ENCODE measurements around the gene GPRIN3. TPM values are rescaled to one million over a fixed set of nuclear protein-coding genes. Genes with fewer than 3 reads are reported as not detected.
A peak's percentile ranks its signal among the peaks of the same experiment; 100 is the strongest.

The GPRIN3 gene
- total and polyA plus RNA-seq, 2 experiments from 2014 or later, result 0.74 to 3.2 TPM

GRCh38 chr4:89242864-89243732 lies 64.5 kb downstream of the GPRIN3 start:
- Histone ChIP-seq H3K27me3 (ENCODE audit: insufficient read depth) (no peaks in the 10 kb centered on the region), H3K9me2 (ENCODE audit: insufficient read depth) (no peaks in the 10 kb centered on the region), H3K4me3 (no peak overlapping the region), H3F3A (replicated peaks; ENCODE audit: low read depth) (no peaks in the 10 kb centered on the region), H3K4me2 (no peak overlapping the region), H4K20me1 (replicated peaks; ENCODE audit: insufficient read depth) (no peaks in the 10 kb centered on the region), H3K27ac (ENCODE audit: low read depth) (no peak overlapping the region), H2AFZ (no peak overlapping the region), H3K4me1 (ENCODE audit: insufficient read depth) (no peaks in the 10 kb centered on the region), H3K36me3 (ENCODE audit: insufficient read depth) (no peaks in the 10 kb centered on the region), H3K79me2 (replicated peaks; ENCODE audit: insufficient read depth) (no peaks in the 10 kb centered on the region)
- TF ChIP-seq NANOG (IDR thresholded peaks at IDR 0.05; ENCODE audit: borderline replicate concordance) (no peak), CTCF (conservative IDR thresholded peaks at IDR 0.05; ENCODE audit: low read depth in 2 of 2) (peak in 1 of 2 experiments; percentile 20; a peak in 1 of 4 replicates)
- peak; percentile 19 for DNase-seq (ENCODE audit: low spot score)
- Mint-ChIP-seq H3K27ac (no peak overlapping the region), H3K36me3 (ENCODE audit: low read depth) (no peaks in the 10 kb centered on the region), H3K4me3 (no peak overlapping the region), H3K27me3 (ENCODE audit: insufficient read depth, low read depth, poor library complexity) (peaks cover 1% of the 10 kb centered on the region), H3K4me1 (0 out of 3 replicates have a peak, but pooled peaks cover 4% of the 10 kb centered on the region), H3K9me3 (no peaks in the 10 kb centered on the region)
- ATAC-seq, result no peak; the same call in 2 of the 3 replicates

DNA sequence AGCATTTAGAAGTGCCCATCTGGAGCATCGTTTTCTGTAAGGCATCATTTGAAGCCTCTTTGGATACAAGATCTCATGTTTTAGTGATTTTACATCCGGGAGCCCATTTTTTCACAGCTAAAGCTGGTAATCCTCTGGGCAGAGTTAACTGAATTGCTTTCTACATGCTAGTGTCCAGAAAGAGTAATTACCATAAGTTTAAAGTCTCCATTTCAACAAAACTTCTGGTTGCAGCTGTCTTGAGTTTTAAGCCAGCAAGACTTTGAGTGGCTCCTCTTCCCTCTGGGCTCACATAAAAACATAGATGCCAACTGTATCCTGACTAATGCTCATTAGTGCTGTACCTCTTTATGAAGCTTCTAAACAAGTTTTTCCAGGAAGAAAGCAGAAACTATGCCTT lies 65.4 kb downstream of the GPRIN3 start:
- no peaks in the 10 kb centered on the region for H3K36me3 Mint-ChIP-seq (ENCODE audit: low read depth)
- Histone ChIP-seq H3K79me2 (replicated peaks; ENCODE audit: insufficient read depth) (no peaks in the 10 kb centered on the region), H3K4me1 (ENCODE audit: insufficient read depth) (no peaks in the 10 kb centered on the region), H4K20me1 (replicated peaks; ENCODE audit: insufficient read depth) (no peaks in the 10 kb centered on the region), H3K9me2 (ENCODE audit: insufficient read depth) (no peaks in the 10 kb centered on the region), H3K27me3 (ENCODE audit: insufficient read depth) (no peaks in the 10 kb centered on the region), H3K27ac (ENCODE audit: low read depth) (no peak overlapping the region), H3K4me2 (no peak overlapping the region), H3K4me3 (no peak overlapping the region), H2AFZ (no peak overlapping the region), H3F3A (replicated peaks; ENCODE audit: low read depth) (no peaks in the 10 kb centered on the region), H3K36me3 (ENCODE audit: insufficient read depth) (no peaks in the 10 kb centered on the region)
- H3K27me3 Mint-ChIP-seq (ENCODE audit: insufficient read depth, low read depth, poor library complexity), result peaks cover 1% of the 10 kb centered on the region
- no peak overlapping the region for H3K27ac Mint-ChIP-seq
- DNase-seq (ENCODE audit: low spot score) (no peak), ATAC-seq (no peak)
- 0 out of 3 replicates have a peak, but pooled peaks cover 4% of the 10 kb centered on the region for H3K4me1 Mint-ChIP-seq
- no peak overlapping the region for H3K4me3 Mint-ChIP-seq
- no peaks in the 10 kb centered on the region for H3K9me3 Mint-ChIP-seq
- no peak for TF ChIP-seq ZNF331 (CRISPR knock-in tag; IDR thresholded peaks at IDR 0.05; ENCODE audit: low read depth)
- no peak for TF ChIP-seq EZH2phosphoT487 (IDR thresholded peaks at IDR 0.05; ENCODE audit: unreplicated experiment)
- no peak for TF ChIP-seq CREB1 (CRISPR knock-in tag; IDR thresholded peaks at IDR 0.05; ENCODE audit: low read depth)
- no peak for TF ChIP-seq REST (IDR thresholded peaks at IDR 0.05; ENCODE audit: unreplicated experiment)
- no peak for TF ChIP-seq ZNF114 (CRISPR knock-in tag; IDR thresholded peaks at IDR 0.05)
- no peak for TF ChIP-seq NANOG (IDR thresholded peaks at IDR 0.05; ENCODE audit: borderline replicate concordance)
- no peak for TF ChIP-seq EZH2 (IDR thresholded peaks at IDR 0.05; ENCODE audit: low read depth, unreplicated experiment)
- TF ChIP-seq POLR2AphosphoS5 (IDR thresholded peaks at IDR 0.05; ENCODE audit: low read depth), result no peak
- no peak for TF ChIP-seq JUNB (IDR thresholded peaks at IDR 0.05; ENCODE audit: unreplicated experiment)
- no peak for TF ChIP-seq CTCF (conservative IDR thresholded peaks at IDR 0.05; ENCODE audit: low read depth in 2 of 2)

Data from GM23338 (cell line).